Left renal cortex interstitium (tissue), 4 donors: Measurements from ENCODE around the gene ESAM. TPM values are rescaled to one million over a fixed set of nuclear protein-coding genes. Genes with fewer than 3 reads are reported as not detected.

Source experiments
- DNase-seq, 4 donors: peaks; one replicate each; pipeline ENCODE4 v3.0.0-alpha.2; 2013; ENCODE audit warnings: low read depth in 4 of 4, low spot score in 2 of 4, missing footprints in 1 of 4
- polyA plus RNA-seq, 4 donors: library from polyadenylated mRNA; unstranded; fragments of 120-200 nt; gene quantifications; one replicate each; pipeline ENCODE4 v1.2.1, GENCODE V29; 2013; ENCODE audit not compliant: insufficient read length in 4 of 4

ESAM gene
- polyA plus RNA-seq, 4 donors = 61.9 to 73.2 (median 72.7) TPM

- DNase-seq = no peak
Measured at GRCh38 chr11:124738713-124739478, 23.2 kb downstream of the ESAM start.

- no peak for DNase-seq
Measured at GRCh38 chr11:124737638-124738305, 24.3 kb downstream of the ESAM start.

- DNase-seq = no peak
Measured at GRCh38 chr11:124736736-124737135, 25.4 kb downstream of the ESAM start.

GRCh38 chr11:124732230-124732629 lies 29.9 kb downstream of the ESAM start:
- no peak for DNase-seq

- no peak for DNase-seq
Measured at GRCh38 chr11:124729571-124729970, 32.5 kb downstream of the ESAM start.

GRCh38 chr11:124728134-124728533 lies 34.0 kb downstream of the ESAM start:
- DNase-seq = no peak

- no peak for DNase-seq
Measured at GRCh38 chr11:124727474-124727873, 34.6 kb downstream of the ESAM start.

- DNase-seq = no peak
Measured at GRCh38 chr11:124725719-124726105, 36.4 kb downstream of the ESAM start.

GRCh38 chr11:124724979-124725718 lies 36.9 kb downstream of the ESAM start:
- DNase-seq = no peak

GRCh38 chr11:124722176-124722575 lies 39.9 kb downstream of the ESAM start:
- DNase-seq = no peak

GRCh38 chr11:124719534-124719933 lies 42.6 kb downstream of the ESAM start:
- DNase-seq = no peak

- DNase-seq = no peak
Measured at GRCh38 chr11:124718801-124719200, 43.3 kb downstream of the ESAM start.

- DNase-seq = no peak
Measured at GRCh38 chr11:124717786-124718651, 44.1 kb downstream of the ESAM start.

- DNase-seq = no peak
Measured at GRCh38 chr11:124717421-124717785, 44.7 kb downstream of the ESAM start.

GRCh38 chr11:124716591-124716990 lies 45.5 kb downstream of the ESAM start:
- no peak for DNase-seq

GRCh38 chr11:124712392-124712791 lies 49.7 kb downstream of the ESAM start:
- no peak for DNase-seq

GRCh38 chr11:124707829-124708228 lies 54.3 kb downstream of the ESAM start:
- no peak for DNase-seq
